ENCODE measurements around the gene RNPEPL1.
"Not testable (repeated sequence)": the region's sequence is repeated elsewhere in the genome, so short reads cannot be mapped to it uniquely, and the experiment has no call there.

Gene RNPEPL1, protein sequence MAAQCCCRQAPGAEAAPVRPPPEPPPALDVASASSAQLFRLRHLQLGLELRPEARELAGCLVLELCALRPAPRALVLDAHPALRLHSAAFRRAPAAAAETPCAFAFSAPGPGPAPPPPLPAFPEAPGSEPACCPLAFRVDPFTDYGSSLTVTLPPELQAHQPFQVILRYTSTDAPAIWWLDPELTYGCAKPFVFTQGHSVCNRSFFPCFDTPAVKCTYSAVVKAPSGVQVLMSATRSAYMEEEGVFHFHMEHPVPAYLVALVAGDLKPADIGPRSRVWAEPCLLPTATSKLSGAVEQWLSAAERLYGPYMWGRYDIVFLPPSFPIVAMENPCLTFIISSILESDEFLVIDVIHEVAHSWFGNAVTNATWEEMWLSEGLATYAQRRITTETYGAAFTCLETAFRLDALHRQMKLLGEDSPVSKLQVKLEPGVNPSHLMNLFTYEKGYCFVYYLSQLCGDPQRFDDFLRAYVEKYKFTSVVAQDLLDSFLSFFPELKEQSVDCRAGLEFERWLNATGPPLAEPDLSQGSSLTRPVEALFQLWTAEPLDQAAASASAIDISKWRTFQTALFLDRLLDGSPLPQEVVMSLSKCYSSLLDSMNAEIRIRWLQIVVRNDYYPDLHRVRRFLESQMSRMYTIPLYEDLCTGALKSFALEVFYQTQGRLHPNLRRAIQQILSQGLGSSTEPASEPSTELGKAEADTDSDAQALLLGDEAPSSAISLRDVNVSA
- total RNA-seq, result 90.2 to 119 (median 99.1) reads per million in 4 donors

GRCh38 chr2:240567872-240568677 lies at the start of gene RNPEPL1:
Gene RNPEPL1 (plus strand): TSS chr2:240568484. CDS start chr2:240568587, 103 bp downstream.
- DNase-seq, result peak; percentile 32 to 69 (median 42)

DNA sequence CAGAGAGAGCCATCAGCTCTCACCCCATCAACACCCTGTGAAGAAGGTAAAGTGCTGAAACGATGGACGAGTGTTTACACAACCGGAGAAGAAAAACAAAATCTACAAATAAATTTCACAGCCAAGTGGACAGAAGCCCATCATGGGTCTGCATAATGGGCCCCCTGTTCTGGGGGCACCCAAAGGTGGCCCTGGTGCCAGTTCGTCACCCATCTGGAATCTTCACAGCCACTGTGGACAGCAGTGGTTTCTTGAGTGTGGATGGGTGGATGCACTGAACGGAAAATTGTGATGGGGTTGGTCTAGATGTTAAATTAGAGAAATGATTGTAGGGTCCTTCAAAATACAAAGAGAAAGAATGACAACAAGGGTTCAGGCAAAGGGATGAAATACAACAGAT lies 49.3 kb upstream of the RNPEPL1 start:
- no peak for DNase-seq

DNA sequence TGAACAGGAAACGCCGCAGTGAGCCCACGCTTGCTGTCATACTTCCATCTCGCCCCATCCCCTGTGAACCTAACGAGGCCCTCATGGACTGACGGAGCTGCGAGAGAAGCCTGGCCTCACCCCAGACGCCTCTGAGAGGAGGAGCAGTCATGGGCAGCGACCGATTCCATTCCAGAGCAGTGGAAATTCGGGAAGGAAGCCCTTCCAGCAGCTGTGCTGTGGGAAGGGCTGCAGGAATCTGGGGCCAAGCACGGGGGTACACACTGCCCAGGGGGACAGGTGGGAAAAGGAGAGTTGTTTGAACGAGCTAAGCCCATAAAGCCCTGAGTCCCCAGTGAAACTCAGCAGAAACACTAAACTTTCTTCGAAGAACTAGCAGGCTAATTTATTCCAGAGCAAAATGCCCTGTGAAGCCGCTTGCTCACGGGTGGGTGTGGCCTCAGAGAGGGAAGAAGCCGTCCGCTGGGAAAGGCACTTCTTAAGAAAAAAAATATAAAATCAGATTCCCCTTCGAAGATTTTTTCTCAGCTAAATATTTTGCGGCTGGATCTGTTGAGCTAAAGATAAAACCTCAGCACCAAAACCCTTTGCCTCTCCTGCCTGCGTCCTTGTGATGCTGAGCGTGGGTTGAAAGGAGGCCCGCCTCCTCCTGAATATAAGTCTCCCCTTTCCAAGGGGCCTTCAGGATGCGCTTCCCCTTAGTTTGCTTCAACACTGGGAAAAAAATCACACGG lies 48.7 kb upstream of the RNPEPL1 start:
- DNase-seq, result no peak

GRCh38 chr2:240520130-240520973 lies 47.9 kb upstream of the RNPEPL1 start:
- no peak for DNase-seq

DNA sequence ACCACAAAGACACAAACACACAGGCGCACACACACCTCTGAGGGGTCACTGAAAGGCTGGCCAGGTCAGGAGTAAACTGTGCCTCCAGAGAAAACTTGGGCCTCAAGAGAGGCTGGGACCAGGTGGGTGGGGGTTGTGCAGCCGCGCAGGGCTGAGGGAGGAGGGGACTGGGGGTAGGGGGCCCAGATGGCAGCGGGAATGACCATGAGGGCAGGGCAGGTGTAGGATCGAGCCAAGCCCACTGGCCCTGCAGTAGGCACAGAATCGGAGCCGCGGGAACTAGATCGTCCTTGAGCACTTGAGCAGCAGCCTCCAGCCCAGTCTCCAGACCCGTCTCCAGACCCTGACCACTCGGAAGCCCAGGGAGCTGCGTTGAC lies 47.3 kb upstream of the RNPEPL1 start:
- no peak for DNase-seq

GRCh38 chr2:240521885-240522284 lies 46.4 kb upstream of the RNPEPL1 start:
- DNase-seq, result not testable (repeated sequence)

GRCh38 chr2:240522406-240522805 lies 45.9 kb upstream of the RNPEPL1 start:
- no peak for DNase-seq

DNA sequence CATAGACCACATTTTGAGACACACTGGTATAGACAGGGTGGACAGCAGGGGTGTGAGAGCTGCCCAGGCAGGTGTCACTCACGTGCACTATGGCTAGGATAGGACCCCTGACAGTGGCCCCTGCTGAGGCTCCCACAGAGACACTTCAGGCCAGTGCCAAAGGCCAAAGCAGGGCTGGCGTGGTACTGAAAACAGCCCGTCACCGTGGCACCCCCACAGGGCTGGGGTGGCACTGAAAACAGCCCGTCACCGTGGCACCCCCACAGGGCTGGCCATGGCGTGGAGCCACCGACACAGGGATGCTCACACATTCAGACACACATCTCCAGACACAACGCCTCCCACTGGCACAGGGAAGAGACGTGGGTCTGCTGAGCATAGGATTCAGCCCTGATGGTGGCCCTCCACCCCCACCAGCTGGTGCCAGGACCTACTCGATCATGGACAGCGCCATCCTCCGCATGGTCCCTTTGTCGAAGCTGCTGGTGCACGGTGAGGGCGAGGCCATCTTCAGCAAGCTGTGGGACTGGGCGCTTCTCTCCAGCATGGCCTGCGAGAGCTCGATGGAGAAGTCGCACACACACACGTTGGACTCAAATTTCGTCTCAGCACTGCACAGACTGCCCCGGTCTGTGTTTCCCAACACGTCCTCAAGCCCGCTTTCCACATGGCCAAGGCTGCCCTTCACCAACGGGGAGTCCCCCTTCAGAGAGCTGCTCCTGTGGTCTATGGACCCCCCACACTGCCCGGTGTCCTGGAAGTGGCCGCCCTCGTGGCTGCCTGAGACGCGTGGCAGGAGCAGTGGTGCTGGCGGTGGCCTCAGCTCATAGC lies 44.6 kb upstream of the RNPEPL1 start:
- no peak for DNase-seq

- DNase-seq, result no peak
Observed at GRCh38 chr2:240524963-240525718, 43.1 kb upstream of the RNPEPL1 start.

- DNase-seq, result no peak
Observed at GRCh38 chr2:240525802-240526201, 42.5 kb upstream of the RNPEPL1 start.

DNA sequence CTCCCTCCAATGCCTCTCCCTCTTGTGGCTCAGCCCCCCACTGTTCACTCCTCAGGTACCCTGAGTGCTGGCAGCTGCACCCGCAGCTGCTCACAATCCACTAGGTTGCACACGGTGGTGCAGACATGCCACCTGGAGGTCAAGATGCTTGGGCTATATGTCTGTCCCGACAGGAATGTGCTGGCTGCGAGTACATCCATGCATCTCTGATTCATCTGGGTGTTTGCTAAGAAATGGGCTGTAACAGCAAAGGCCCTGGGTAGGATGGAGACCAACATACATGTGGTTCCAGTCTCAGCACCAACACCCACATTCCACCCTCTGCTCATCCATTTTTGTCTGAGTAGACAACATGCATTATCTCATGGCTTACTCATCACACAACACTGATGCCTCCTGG lies 41.8 kb upstream of the RNPEPL1 start:
- no peak for DNase-seq

DNA sequence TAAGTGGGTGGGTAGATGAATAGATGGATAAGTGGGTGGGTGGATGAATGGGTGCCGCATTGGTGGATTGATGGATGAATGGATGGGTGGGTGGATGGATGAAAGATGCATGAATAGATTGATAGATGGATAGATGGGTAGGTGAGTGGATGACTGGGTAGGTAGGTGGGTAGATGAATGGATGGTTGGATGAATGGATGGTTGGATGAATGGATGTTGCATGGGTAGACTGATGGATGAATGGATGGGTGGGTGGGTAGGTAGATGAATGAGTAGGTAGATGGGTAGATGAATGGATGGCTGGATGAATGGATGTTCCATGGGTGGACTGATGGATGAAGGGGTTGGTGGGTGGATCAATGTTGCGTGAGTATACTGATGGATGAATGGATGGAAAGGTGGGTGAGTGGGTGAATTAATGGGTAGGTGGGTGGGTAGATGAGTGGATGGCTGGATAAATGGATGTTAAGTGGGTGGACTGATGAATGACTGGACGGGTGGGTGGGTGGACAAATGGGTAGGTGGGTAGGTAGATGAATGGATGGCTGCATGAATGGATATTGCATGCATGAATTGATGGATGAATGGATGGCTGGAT lies 41.0 kb upstream of the RNPEPL1 start:
- DNase-seq, result no peak

DNA sequence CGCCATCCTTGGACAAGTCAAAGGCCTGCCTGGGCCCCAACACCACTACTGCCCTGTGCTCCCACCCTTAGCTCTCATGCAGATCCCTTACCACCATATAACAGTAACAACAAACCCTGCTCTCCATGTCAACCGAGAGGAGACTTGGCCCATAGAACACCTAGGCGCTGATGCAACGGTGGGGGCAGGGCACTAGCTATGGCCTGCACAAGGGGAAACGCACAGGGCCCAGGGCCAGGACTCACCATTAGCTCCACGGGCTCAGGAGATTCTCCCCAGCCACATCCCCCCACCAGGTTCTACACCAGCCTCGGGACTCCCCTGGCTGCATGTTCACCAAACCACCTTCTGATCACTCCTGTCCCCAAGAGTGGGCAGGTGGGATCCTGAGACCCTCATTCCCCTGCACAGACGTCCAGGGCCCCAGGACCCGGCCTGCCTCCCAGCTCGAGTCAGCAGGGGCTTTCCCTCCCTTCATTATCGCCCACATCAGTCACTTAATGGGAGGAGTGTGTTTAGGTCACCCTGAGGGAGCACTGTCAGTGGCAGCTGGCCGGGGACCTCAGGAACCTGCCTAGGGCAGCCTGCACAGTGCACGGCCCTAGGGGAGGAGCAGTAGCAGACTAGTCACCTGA lies 39.8 kb upstream of the RNPEPL1 start:
- DNase-seq, result no peak

DNA sequence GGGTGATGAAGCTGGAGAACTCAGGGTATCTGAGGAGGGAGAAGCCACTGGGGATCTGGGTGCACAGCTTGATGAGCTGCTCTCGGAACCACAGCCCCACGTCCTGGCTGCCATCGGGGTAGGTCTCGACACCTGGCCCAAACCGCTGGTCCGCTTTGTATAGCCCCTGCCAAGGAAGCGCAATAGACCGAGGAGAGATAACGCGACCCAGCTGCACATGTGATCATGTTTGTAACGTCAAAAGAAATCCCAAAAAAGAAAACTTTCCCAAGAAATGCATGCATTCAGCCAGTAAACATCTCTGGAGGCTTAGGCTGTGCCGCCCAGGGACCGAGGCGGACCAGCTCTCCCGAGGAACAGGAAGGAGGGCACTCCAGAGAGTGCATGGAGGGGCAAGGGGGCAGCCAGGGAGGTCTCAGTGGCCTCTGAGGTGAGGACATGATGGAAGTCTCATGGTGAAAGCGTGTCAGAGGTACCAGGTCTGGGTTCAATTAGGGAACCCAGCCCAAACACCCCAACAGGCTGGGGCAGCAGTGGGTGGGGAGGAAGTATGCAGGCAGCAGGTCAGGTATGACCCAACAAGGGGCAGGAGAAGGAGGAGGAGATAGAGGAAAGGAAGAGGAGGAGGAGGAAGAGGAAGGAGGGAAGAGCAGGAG lies 38.8 kb upstream of the RNPEPL1 start:
- no peak for DNase-seq

GRCh38 chr2:240530181-240530580 lies 38.1 kb upstream of the RNPEPL1 start:
- DNase-seq, result no peak

DNA sequence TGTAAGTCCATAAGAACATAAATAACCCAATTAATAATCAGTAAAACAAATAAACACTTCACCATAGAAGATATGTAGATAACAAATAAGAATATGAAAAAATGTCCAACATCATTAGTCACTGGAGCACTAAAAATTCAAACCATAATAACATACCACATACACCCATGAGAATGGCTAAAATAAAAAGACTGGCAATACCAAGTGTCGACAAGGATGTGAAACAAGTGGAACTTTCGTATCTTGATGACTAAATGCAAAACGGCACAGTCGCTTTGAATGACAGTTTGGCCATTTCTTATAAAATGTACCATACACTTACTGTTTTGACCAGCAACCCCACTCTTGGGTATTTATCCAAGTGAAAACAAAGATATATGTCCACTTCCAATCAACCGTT lies 37.2 kb upstream of the RNPEPL1 start:
- no peak for DNase-seq

DNA sequence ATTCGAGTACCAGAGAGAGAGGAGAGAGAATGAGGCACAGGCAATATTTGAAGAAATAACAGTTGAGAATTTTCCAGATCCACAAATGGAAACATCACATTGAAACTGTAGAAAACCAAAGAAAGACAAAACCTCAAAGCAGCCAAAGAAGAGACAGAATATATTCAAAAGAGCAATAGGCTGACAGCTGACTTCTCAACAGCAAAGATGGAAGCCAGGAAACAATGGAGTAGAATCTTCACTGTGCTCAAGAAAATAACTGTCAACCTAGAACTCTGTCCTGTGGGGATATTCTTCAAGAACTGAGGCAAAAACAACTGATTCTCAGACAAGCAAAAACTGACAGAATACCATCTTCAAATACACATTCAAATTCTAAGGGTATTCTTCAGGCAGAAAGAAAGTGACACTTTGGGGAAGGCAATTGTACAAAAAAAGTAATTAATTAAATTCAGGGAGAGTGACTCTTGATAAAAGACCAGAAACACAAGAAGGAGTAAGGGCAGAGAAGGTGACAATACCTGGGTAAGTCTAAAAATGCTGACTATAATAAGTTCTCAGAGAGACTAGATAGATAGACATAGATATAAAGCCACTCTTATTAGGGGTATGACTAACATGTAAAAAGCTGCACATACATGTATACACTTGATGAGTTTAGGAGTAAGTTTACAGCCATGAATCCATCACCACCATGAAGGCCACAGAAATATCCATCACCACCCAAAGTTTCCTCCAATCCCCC lies 36.1 kb upstream of the RNPEPL1 start:
- DNase-seq, result no peak

Data from T-helper 1 cell (primary cell).